Measurements from ENCODE around the gene NPFFR2. TPM values are rescaled to one million over a fixed set of nuclear protein-coding genes. Genes with fewer than 3 reads are reported as not detected.

NPFFR2 gene
- total and polyA plus RNA-seq, 9 of the 15 experiments (the other 6 are each of a cell fraction or from before 2014, with no cell fraction given), result 0.15 to 0.98 (median 0.48) TPM

- ChIA-PET POLR2A (interaction anchor here (0.6 to 1.0 kb wide), 2 partner anchors 13 to 1314 kb away, joined by 3 read pairs; no protein-coding TSS in a partner anchor), CTCF (ENCODE audit: low intra/inter-chr PET ratio) (no interaction called here)
- Histone ChIP-seq H3K9ac (ENCODE audit: insufficient read depth in 1 of 2, low read depth in 2 of 2, low read length in 2 of 2) (no peak overlapping the region), H3K9me3 (replicated peaks; ENCODE audit: control insufficient read depth, insufficient read depth, low read depth, low read length) (no peaks in the 10 kb centered on the region), H3K4me1 (replicated peaks in 1 of 2; ENCODE audit: control insufficient read depth in 2 of 2, insufficient read depth in 2 of 2, low read length in 2 of 2) (no peaks in the 10 kb centered on the region), H3K4me2 (ENCODE audit: insufficient read depth, low read length) (no peak overlapping the region), H3K79me2 (ENCODE audit: control insufficient read depth, insufficient read depth, low read length) (no peaks in the 10 kb centered on the region), H3K27ac (ENCODE audit: extremely low read depth, low read depth, low read length) (no peak overlapping the region), H3K36me3 (ENCODE audit: control insufficient read depth, insufficient read depth, low read length) (no peaks in the 10 kb centered on the region), H3K9me1 (ENCODE audit: control insufficient read depth, insufficient read depth, low read length) (no peaks in the 10 kb centered on the region), H4K20me1 (replicated peaks; ENCODE audit: control insufficient read depth, insufficient read depth, low read length) (no peaks in the 10 kb centered on the region), H3K27me3 (ENCODE audit: control insufficient read depth in 2 of 2, insufficient read depth in 2 of 2, low read length in 2 of 2) (no peaks in the 10 kb centered on the region), H2AFZ (ENCODE audit: low read depth, low read length) (no peak overlapping the region), H3K4me3 (no peak overlapping the region)
- TF ChIP-seq HCFC1 (IDR thresholded peaks at IDR 0.05; ENCODE audit: low read depth, low read length) (no peak), EP300 (IDR thresholded peaks at IDR 0.05; ENCODE audit: low read length) (no peak), ZNF586 (CRISPR knock-in tag; conservative IDR thresholded peaks at IDR 0.05) (no peak), ZNF639 (CRISPR knock-in tag; conservative IDR thresholded peaks at IDR 0.05 in 1 of 2, IDR thresholded peaks at IDR 0.05 in 1 of 2) (no peak), TSC22D4 (tag; IDR thresholded peaks at IDR 0.05) (no peak), ZNF561 (CRISPR knock-in tag; conservative IDR thresholded peaks at IDR 0.05) (no peak), NELFE (IDR thresholded peaks at IDR 0.05; ENCODE audit: insufficient read depth, insufficient read length) (no peak), ZNF316 (IDR thresholded peaks at IDR 0.05) (no peak)
- DNase-seq (ENCODE audit: extremely low read depth in 1 of 4, low spot score in 3 of 4), result no peak
- in situ Hi-C loops (cut with MboI) (no loop called here), intact Hi-C loops (cut with micrococcal nuclease) (no loop called here)
- no TSS peak for BruUV-seq (replicated peaks)
- 0% methylated on average over 3 of the region's 3 CpGs for WGBS (ENCODE audit: insufficient coverage, low coverage, missing lambda C conversion rate)
- no peak for ATAC-seq
- FAIRE-seq, result no peak
These were observed 12.1 kb upstream of the NPFFR2 start for GRCh38 chr4:72019688-72020087.
